ENCODE measurements around the gene GOLGA3. TPM values are rescaled to one million over a fixed set of nuclear protein-coding genes. Genes with fewer than 3 reads are reported as not detected.
"Not testable (repeated sequence)": the region's sequence is repeated elsewhere in the genome, so short reads cannot be mapped to it uniquely, and the experiment has no call there.

The GOLGA3 gene
- total RNA-seq = 100 to 1,000 TPM in 1 of 2 donors, 10 to 100 TPM in 1; 66.6 to 102 TPM
- long read RNA-seq, donor 1, partial matches to known transcripts = 6 of 28 reads
- long read RNA-seq, donor 1, other reads (novel, unspliced or antisense) = 22 of 28 reads
- long read RNA-seq, donor 2, partial matches to known transcripts = 14 of 57 reads
- long read RNA-seq, donor 2, other reads (novel, unspliced or antisense) = 43 of 57 reads

GRCh38 chr12:132828706-132829534, at the start of gene GOLGA3:
Gene GOLGA3 (minus strand): TSS chr12:132828869. CDS start chr12:132822128, 6,741 bp downstream.
- intact Hi-C loops (cut with DNase I) = no loop called here
- peak; percentile 98 for DNase-seq (ENCODE audit: low spot score)

GRCh38 chr12:132874620-132875019, 46.0 kb upstream of the GOLGA3 start:
- DNase-seq (ENCODE audit: low spot score) = peak; percentile 49
- intact Hi-C loops (cut with DNase I) = not testable (repeated sequence)

DNA sequence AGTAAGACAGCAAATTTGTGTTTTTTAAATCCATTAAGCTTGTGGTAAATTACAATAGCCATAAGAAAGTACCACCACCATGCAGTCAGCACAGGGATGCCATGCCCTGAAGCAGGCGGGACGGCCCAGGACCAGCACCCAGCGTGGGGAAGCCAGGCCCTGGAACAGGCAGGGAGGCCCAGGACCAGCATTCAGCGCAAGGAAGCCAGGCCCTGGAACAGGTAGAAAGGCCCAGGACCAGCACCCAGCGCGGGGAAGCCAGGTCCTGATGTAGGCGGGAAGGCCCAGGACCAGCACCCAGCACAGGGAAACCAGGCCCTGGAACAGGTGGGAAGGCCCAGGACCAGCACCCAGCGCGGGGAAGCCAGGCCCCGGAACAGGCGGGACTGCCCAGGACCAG, 45.5 kb upstream of the GOLGA3 start:
- no peak for DNase-seq (ENCODE audit: low spot score)
- intact Hi-C loops (cut with DNase I) = no loop called here

DNA sequence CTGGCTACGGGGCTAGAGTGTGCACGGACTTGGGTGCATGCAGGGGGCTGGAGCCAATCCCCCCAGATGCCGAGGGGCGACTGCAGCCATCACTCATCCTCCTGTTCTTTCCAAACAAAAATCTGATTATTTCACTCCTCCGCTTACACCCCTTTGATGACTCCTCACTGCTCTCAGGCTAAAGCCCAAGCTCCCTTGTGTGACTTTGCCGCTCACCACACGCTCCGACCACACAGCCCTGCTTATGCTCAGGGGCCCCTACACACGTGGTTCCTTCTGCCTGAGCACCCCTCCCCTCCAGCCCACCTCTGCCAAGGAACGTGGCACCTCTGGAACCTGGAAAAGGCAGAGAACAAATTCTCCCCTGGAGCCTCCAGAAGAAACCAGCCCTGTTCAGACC, 45.1 kb upstream of the GOLGA3 start:
- peak; percentile 31 for DNase-seq (ENCODE audit: low spot score)
- intact Hi-C loops (cut with DNase I) = no loop called here

GRCh38 chr12:132872975-132873421, 44.3 kb upstream of the GOLGA3 start:
- peak; percentile 1 for DNase-seq (ENCODE audit: low spot score)
- intact Hi-C loops (cut with DNase I) = no loop called here

DNA sequence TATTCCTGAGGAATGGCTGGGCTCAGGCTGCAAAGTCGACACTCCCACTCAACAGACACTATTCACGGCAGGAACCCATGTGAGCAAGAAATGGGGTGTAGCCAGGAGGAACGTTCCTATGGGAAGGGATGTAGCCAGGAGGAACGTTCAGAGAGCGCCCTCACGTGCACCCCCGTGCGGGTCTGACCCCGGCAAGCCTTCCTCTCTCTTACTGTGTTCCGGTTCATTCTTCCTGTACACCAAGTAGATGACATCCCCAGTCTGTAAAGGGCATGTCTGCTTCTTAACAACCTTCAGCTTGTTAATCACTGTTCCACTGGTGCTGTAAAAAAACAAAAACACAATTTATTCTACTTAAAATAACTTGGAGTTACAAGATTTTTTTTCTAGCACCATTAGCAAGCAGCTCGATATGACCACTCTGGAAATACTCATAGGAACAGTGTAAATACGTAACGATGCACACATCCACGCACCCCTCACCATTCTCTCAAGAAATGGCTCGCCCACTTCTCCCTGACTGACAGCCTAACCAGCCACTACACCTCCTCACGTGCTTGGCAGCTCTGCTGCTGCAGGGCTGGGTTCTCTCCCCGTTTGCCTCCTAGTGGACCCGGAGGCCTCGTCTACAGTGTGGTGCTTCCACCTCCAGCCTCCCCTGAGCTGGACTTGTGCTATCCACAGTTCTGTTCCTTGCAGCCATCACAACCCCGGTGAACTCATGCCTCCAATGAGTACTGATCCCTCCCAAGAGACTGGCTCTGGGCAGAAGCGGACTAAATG, 43.6 kb upstream of the GOLGA3 start:
- peak; percentile 76 for DNase-seq (ENCODE audit: low spot score)
- intact Hi-C loops (cut with DNase I) = no loop called here

GRCh38 chr12:132869551-132869950, 40.9 kb upstream of the GOLGA3 start:
- intact Hi-C loops (cut with DNase I) = no loop called here
- no peak for DNase-seq (ENCODE audit: low spot score)

- intact Hi-C loops (cut with DNase I) = no loop called here
- no peak for DNase-seq (ENCODE audit: low spot score)
Observed at GRCh38 chr12:132866251-132866828, 37.7 kb upstream of the GOLGA3 start.

- no peak for DNase-seq (ENCODE audit: low spot score)
- intact Hi-C loops (cut with DNase I) = no loop called here
Observed at GRCh38 chr12:132861558-132861957, 32.9 kb upstream of the GOLGA3 start.

- intact Hi-C loops (cut with DNase I) = no loop called here
- DNase-seq (ENCODE audit: low spot score) = no peak
Observed at GRCh38 chr12:132858718-132859266, 30.1 kb upstream of the GOLGA3 start.

- intact Hi-C loops (cut with DNase I); DNase-seq (ENCODE audit: low spot score): not testable (repeated sequence)
Observed at GRCh38 chr12:132857019-132857418, 28.4 kb upstream of the GOLGA3 start.

DNA sequence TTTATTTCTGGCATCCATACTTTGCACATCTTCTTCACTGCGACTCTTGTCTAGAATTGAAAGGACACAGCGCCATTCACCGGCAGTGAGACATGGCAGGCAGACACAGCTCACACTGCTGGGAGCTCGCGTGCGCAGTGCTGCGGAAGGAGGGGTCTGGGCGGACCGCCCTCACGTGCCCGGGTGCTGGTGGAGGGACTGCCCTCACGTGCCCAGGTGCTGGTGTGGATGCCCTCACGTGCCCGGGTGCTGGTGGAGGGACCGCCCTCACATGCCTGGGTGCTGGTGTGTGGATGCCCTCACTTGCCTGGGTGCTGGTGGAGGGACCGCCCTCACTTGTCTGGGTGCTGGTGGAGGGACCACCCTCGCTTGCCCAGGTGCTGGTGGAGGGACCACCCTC, 27.9 kb upstream of the GOLGA3 start:
- intact Hi-C loops (cut with DNase I) = no loop called here
- DNase-seq (ENCODE audit: low spot score) = no peak

DNA sequence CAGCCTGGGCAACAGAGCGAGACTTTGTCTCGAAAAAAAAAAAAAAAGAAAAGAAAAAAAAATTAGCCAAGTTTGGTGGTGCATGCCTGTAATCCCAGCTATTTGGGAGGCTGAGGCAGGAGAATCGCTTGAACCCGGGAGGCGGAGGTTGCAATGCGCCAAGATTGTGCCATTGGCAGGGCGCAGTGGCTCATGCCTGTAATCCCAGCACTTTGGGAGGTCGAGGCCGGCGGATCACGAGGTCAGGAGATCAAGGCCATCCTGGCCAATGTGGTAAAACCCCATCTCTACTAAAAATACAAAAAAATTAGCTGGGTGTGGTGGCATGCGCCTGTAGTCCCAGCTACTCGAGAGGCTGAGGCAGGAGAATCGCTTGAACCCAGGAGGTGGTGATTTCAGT, 26.5 kb upstream of the GOLGA3 start:
- intact Hi-C loops (cut with DNase I); DNase-seq (ENCODE audit: low spot score): not testable (repeated sequence)

- DNase-seq (ENCODE audit: low spot score) = no peak
- intact Hi-C loops (cut with DNase I) = no loop called here
Observed at GRCh38 chr12:132853285-132854092, 24.8 kb upstream of the GOLGA3 start.

GRCh38 chr12:132852496-132852895, 23.8 kb upstream of the GOLGA3 start:
- intact Hi-C loops (cut with DNase I) = no loop called here
- DNase-seq (ENCODE audit: low spot score) = no peak

DNA sequence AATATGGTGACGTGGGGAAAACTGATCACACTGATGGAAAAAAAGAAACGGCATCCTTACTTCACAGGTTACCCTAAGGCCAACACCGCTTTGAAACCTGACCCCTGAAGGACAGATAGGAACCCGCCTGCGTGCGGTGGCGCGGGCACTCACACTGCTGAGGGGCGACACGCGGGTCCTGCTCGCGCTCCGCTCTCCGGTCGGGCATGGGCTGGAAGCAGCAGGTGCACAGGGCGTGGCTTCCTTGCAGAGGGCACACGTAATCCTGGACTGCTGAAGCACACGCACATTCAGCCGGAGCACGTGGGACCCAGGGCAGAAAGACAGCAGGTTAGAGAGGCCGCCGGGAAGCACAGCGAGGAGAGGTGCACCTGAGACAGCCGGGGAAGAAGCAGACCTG, 22.8 kb upstream of the GOLGA3 start:
- intact Hi-C loops (cut with DNase I) = no loop called here

DNA sequence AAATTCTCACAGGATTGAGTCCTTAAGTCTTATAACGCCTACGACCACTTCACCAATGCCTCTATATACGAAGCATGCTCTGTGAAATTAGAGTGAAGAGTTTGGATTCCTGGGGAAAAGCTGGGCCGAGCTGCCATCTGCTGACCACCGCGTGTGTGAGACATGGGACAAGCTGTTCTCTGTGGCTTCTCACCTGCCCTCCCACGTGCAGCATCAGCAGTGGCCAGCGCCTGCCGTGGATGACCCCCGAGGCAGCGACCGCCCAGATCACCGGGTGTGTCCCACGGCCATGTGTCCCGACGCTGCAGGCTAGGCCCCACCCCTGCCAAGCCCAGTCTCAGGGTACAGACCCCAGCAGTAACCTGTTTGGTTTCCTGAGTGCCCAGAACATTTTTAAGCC, 21.6 kb upstream of the GOLGA3 start:
- DNase-seq (ENCODE audit: low spot score) = no peak
- intact Hi-C loops (cut with DNase I) = no loop called here

More for the DNA sequence above, 22.8 kb upstream of the GOLGA3 start:
- DNase-seq (ENCODE audit: low spot score) = no peak

DNA sequence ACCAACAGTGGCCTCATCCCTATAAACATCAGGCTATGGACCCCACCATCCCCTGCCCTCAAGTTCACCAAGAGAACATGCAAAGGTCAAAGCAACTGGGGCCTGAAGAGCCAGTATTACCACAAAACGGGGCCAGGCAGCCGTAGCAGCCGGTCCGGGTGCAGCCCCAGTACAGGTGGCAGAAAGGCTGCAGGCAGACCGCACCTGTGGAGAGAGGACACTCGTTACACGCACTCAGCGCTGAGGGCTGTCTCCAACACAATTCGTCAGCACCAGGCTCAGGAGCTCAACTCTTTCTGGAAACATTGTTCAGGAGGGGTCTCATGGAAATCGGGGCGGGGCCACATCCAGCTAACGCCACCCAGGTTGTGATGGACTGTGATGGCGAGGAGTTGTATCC, 19.9 kb upstream of the GOLGA3 start:
- intact Hi-C loops (cut with DNase I) = no loop called here
- no peak for DNase-seq (ENCODE audit: low spot score)
